Adipose tissue (tissue), 3 donors: ENCODE measurements around the gene FNDC3B. TPM values are rescaled to one million over a fixed set of nuclear protein-coding genes. Genes with fewer than 3 reads are reported as not detected.

Experiments
- H3K27ac ChIP-seq: one replicate; pipeline ENCODE4 v1.5.1; 2013; ENCODE audit warnings: low read depth, low read length
- WGBS, 3 donors: extraction: QIAGEN DNeasy Blood & Tissue Kit; methylation state at CpG; one replicate each; pipeline ENCODE4 v1.1.7; 2013; 5-methylcytosine and 5-hydroxymethylcytosine counted together
- polyA plus RNA-seq, 3 donors: library from polyadenylated mRNA; stranded (reverse); fragments of 200-250 nt; gene quantifications; one replicate each; pipeline ENCODE4 v1.2.3, GENCODE V29; 2013
- donor health status: healthy with polysubstance abuse.
- donor health status: Bipolar disorder and iron deficiency.
- donor health status: healthy.

FNDC3B gene
- polyA plus RNA-seq, 3 donors = 12.9 to 31.8 (median 29.6) TPM

- WGBS, 3 donors = 76 to 93% (median 85%) methylated on average over 1 of the region's 1 CpG
- peak overlapping the region; percentile 92 for H3K27ac ChIP-seq
Observed at GRCh38 chr3:172136330-172136729, 97.0 kb downstream of the FNDC3B start.

- 10 to 23% (median 12%) methylated on average over 2 of the region's 2 CpGs for WGBS, 3 donors
- H3K27ac ChIP-seq = no peak overlapping the region
Observed at GRCh38 chr3:172137287-172138192, 98.2 kb downstream of the FNDC3B start.

GRCh38 chr3:172138193-172138537, 98.8 kb downstream of the FNDC3B start:
- no peak overlapping the region for H3K27ac ChIP-seq
- 53 to 65% (median 58%) methylated on average over 3 of the region's 3 CpGs for WGBS, 3 donors

GRCh38 chr3:172138792-172139507, 99.6 kb downstream of the FNDC3B start:
- H3K27ac ChIP-seq = peak overlapping the region; percentile 62
- WGBS, 3 donors = 54 to 68% (median 61%) methylated on average over 6 of the region's 6 CpGs

- H3K27ac ChIP-seq = no peak overlapping the region
- WGBS, 3 donors = 58 to 80% (median 73%) methylated on average over 3 of the region's 3 CpGs
Observed at GRCh38 chr3:172139528-172140276, 100.3 kb downstream of the FNDC3B start.

GRCh38 chr3:172140499-172141391, 101.4 kb downstream of the FNDC3B start:
- no peak overlapping the region for H3K27ac ChIP-seq
- 20 to 31% (median 27%) methylated on average over 7 of the region's 7 CpGs for WGBS, 3 donors

- 65 to 81% (median 68%) methylated on average over 8 of the region's 8 CpGs for WGBS, 3 donors
- no peak overlapping the region for H3K27ac ChIP-seq
Observed at GRCh38 chr3:172142051-172142863, 102.9 kb downstream of the FNDC3B start.

- 80 to 100% (median 90%) methylated on average over 2 of the region's 2 CpGs for WGBS, 3 donors
Observed at GRCh38 chr3:172142864-172143451, 103.6 kb downstream of the FNDC3B start.

GRCh38 chr3:172143739-172144497, 104.5 kb downstream of the FNDC3B start:
- 91 to 92% (median 91%) methylated on average over 14 of the region's 14 CpGs for WGBS, 3 donors
- H3K27ac ChIP-seq = no peak overlapping the region

More at GRCh38 chr3:172142864-172143451, 103.6 kb downstream of the FNDC3B start:
- H3K27ac ChIP-seq = no peak overlapping the region

- WGBS, 3 donors = 54 to 100% (median 54%) methylated on average over 1 of the region's 1 CpG
- H3K27ac ChIP-seq = no peak overlapping the region
Observed at GRCh38 chr3:172144601-172145000, 105.2 kb downstream of the FNDC3B start.

GRCh38 chr3:172145031-172145686, 105.8 kb downstream of the FNDC3B start:
- 66 to 68% (median 67%) methylated on average over 7 of the region's 7 CpGs for WGBS, 3 donors

GRCh38 chr3:172146349-172146748, 107.0 kb downstream of the FNDC3B start:
- no peak overlapping the region for H3K27ac ChIP-seq
- 52 to 79% (median 65%) methylated on average over 3 of the region's 3 CpGs for WGBS, 3 donors

More at GRCh38 chr3:172145031-172145686, 105.8 kb downstream of the FNDC3B start:
- no peak overlapping the region for H3K27ac ChIP-seq

- no peak overlapping the region for H3K27ac ChIP-seq
- WGBS, 3 donors = 83 to 88% (median 85%) methylated on average over 8 of the region's 8 CpGs
Observed at GRCh38 chr3:172147113-172147818, 107.9 kb downstream of the FNDC3B start.

GRCh38 chr3:172148241-172148640, 108.9 kb downstream of the FNDC3B start:
- no peak overlapping the region for H3K27ac ChIP-seq
- 64 to 72% (median 71%) methylated on average over 2 of the region's 2 CpGs for WGBS, 3 donors
